Embryonic facial prominence (tissue), 1 donor: Measurements from ENCODE around the gene NTM.
"Not testable (repeated sequence)": the region's sequence is repeated elsewhere in the genome, so short reads cannot be mapped to it uniquely, and the experiment has no call there.

ENCODE experiments used
- DNase-seq: peaks from one replicate; pipeline ENCODE4 v3.0.0-alpha.2; 2016; ENCODE audit errors: extremely low spot score

NTM gene

DNA sequence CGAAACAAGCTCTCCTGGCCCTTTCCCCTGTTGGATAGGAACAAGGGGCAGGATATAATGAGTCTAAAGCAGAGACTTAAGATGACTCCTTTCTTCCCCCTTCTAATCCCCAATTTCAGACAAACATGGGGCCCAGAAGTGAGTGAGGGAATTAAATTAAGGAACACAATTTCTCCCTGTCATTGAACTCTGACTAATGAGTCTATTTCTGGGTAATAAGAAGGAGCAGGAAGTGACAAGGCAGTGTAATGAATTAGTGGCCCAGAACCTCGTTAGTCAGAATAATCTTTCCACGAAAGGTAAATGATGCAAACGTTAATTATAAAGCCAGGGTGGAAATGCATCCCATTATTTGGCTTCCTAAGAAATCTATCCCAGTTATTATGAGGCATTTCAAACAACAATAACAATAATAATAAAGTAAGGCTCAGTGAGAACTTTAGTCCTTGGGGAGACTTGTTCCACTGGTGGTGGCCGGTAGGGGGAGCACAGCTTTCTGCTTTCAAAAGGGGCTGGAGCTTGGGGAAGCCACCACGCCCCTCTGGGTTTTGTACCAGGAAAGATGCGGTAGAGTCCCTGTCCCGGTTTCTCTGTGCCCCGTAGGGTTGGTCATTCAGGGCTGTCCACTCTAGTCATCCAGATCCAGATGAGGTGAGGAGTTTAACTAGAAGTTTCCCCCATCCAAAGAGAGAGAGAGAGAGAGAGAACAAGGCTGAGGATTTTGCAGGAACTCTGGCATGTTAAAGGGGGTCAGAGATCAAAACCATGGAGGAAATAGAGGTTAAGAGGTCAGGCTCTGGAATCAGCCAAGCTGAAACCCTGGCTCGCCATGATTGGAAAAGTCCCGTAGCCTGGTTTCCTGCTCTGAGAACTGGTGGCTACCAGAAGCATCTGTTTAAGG lies 298.3 kb downstream of the NTM start:
- DNase-seq = no peak

DNA sequence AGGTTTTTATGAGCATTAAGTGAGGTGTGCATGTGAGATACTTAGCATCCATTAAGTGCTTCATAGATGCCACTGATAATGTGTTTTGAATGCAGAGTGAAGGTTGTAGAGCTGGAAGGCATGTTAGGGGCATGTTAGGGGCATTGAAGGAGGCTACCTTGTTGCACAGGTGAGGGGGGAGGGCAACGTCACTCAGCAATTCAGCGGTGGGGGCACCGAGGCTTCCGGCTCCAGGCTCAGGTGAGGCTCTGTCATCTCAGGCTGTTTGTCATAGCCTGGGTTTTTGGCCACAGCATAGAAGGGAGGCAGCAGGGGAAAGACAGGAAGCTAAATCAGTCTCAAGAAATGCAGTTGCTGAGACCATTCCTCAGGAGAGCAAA lies 299.0 kb downstream of the NTM start:
- DNase-seq = no peak

DNA sequence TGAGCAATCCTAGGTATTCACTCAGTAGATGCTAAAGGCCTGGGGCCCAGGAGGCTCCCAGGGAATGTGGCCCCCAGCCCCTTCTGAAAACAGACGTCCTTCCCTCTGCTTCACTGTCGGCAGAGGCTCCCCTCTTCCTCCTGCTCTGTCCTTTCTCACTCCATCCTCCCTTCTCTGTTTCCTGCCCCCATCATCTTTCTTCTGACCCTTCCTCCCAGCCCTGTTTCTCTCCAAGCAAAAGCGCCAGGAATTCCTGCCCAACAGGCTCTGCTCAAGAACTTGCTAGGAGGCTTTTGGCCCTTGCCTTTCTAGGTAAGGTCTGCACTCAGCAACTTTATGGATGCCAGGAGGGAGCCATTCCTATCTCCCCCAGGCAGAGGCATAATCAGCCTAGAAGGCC lies 300.5 kb downstream of the NTM start:
- no peak for DNase-seq

DNA sequence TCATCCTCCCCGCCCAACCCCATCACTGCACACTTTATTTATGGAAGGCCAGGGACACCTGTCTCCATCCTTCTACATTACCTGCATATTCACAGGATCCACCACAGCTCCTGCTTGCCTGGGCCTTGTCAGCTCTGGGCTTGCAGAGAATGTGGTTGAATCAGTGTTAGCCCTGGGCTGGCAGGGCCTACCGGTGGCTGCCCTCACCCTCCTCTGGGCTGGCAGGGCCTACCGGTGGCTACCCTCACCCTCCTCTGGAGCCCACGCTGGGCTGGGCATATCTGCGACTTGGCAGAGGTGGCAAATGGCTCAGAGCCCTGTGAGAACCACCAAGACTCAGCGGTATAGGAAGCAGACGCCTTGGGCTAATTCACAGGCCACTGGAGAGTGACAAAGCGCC lies 300.9 kb downstream of the NTM start:
- no peak for DNase-seq

DNA sequence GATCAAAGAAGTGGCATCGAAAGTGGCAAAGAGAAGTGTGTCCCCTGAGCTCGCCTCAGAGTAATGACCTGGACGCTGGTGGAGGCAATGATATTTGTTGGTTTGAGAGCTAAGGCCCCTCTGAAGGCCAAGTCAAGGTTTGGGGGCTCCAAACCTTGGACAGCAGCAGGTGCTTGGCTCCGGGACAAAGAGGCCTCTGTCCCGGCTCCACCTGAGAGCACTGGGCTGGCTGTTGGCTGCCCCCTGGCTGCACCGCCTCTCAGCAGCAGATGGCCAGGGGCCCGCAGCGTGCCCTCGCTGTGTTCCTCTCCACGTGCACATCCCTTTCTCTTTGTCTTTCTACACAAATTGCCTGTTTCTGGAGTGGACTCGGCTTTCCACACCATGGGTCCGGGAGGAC lies 301.3 kb downstream of the NTM start:
- no peak for DNase-seq

DNA sequence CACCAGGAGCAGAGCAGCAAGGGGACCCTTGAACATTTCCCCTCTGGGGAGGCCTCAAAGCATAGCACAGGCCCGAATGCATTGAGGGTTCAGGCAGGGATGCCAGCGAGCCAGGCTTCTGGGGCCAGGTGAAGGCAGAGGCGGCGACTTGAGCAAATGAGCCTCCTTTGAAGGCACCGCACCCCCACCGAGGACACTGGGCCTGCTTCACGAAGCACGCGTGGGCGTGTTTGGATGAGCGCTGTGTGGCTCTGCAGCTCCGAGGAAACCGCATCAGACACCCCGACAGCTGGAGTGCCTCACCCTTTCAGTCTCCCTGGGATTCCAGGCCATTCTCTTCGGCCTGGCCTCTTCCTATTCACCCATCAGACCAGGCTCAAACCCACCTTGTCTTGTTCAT lies 301.8 kb downstream of the NTM start:
- DNase-seq = no peak

DNA sequence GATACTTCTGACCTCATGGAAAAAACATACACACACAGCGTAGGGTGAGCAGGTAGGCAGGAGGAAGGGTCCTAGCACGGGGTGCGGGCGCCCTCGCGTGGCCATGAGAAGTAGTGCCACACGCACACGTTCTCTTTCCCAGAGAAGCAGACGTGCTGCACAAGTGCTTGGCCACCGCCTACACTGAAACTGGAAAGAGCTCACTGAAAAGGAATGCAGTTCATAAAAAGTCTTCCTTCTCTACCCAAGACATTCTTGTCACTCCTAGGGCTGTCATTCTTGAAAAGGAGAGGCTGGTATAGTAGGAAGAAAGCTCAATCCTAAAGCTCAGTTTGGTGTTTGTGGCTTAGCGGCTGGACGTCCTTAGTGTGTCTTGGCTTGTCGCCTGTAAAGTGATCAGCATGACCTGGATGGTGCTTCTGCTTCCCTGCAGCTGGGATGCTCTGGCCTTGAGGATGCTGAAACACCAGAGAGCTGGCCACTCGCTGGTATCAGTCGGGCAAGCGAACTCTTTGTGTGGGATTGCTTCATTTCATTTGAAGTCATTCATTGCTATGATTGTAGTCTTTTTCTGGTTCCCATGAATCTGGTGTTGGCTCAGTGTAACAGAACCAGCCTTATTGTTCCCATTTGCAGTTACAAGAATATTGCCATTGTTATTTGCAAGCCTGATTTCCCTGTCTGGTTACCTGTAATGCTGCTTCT lies 303.8 kb downstream of the NTM start:
- peak; percentile 83 for DNase-seq

DNA sequence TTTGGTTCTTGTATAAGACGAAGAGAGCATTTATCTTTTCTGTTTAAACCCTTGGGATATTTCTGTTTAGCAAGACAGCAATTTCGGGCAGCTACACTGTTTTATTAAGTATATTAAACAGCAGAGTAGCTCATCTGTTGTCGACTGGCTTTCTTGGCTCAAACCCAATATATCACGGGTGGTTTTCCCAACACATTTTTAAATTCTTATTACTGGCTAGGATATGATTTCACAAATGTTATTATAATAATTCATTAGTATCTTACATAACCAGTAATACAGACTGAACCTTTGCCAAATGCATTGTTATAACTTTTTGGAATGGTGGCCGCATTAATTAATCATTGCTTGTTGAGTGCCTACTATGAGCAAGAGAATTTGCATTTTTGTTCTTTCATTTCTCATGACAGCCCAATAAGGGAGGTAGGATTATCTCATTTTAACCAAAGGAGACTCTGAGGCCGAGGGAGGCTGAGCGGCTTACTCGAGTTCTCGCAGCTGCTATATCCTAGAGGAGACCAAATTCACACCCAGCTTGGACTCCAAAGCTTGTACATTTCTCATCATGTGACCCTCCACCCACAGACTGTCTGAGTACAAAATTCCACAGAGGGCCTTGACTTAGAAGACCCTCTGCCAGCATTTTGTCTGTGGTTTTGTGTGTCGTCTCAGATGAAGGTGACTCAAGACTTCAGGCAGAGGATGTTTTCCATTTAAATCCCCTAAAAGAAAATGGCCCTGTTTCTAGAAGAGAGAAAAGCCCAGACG lies 304.9 kb downstream of the NTM start:
- no peak for DNase-seq

DNA sequence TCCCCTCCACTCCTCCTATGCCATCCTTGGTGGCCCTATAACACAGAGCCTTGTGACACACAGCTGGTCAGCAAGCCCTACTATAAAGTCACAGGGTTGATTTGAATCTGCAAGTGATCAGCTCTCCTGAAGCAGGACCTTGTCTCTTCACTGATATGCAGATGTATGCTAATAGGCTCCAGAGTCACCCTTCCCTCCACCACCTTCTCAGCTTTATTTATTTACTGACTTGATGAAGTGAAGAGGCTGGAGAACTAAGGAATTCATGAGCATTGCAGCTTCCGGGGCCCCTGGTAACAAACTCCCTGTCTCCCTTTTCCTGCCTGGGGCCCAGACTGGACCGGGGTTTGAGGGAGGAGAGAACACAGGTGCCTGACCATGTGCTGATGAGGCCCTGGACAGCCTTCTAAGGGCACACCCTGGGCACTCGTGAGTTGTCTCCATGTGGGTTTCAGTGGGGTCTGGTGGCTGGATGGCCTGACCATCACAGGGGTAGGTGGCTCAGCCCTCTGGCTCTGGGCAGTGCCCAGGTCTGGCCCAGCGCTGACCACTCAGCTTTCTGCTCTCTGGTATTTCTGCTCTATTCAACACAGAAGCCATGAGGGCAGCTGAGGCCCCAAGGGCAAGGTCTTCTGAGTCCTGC lies 307.5 kb downstream of the NTM start:
- DNase-seq = no peak

DNA sequence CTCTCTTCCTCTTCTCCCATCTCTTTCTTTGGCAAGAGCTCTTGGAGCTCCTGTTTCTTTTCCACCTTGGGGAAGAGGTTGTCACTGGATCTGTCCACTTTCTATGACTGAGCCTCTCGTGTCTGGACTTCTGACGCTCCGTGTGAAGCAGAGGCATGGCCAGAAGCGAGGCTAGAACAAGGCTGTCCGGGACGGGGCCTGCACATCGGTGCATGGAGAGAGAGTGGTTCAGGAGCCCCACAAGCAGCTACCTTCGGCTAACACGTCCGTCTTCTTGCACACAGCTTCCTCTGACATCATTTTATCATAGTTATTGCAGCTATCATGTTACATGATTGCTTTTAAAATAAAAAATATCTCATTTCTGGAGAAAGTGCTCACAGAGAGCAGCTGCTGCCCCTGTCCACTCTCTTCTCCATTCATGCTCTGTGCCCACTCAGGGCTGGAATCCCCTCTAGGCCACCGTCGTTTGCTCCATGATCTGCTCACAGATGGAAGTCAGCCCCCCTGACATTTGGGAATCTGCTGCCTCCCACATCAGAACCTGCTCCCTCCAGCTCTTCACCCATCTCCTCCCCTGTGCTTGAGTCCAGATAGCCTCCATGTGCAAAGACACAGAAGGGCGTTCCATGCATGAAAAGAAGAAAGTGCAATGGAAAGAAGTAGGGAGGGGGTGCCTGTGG lies 308.4 kb downstream of the NTM start:
- no peak for DNase-seq

DNA sequence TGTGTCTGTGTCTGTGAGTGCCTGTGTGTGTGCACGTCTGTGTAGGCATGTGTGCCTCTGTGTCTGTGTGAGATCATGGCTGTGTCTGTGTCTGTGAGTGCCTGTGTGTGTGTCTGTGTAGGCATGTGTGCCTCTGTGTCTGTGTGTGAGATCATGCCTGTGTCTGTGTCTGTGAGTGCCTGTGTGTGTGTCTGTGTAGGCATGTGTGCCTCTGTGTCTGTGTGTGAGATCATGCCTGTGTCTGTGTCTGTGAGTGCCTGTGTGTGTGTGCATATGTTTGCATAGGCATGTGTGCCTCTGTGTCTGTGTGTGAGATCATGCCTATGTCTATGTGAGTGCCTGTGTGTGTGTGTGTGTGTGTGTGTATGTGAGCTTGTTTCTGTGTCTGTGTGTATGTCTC lies 310.0 kb downstream of the NTM start:
- DNase-seq = not testable (repeated sequence)

DNA sequence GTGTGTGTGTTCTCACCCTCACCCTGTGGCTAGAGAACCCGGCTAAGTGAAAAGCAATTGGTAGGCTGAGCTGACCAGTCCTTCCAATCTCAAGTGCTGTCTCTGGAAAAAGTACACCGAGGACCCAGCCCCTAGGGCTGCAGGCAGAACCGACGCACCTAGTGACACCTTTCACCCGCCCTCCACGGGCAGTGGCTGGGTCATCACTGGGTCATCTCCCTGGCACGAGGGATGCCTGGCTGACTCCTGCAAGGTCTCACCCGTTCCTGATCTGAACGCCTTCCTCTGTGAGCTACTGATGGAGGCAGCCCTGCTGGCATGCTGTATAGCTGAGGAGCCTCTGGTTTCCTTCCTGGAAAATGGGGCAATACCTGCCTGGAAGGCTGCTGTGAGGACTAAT lies 311.5 kb downstream of the NTM start:
- no peak for DNase-seq

DNA sequence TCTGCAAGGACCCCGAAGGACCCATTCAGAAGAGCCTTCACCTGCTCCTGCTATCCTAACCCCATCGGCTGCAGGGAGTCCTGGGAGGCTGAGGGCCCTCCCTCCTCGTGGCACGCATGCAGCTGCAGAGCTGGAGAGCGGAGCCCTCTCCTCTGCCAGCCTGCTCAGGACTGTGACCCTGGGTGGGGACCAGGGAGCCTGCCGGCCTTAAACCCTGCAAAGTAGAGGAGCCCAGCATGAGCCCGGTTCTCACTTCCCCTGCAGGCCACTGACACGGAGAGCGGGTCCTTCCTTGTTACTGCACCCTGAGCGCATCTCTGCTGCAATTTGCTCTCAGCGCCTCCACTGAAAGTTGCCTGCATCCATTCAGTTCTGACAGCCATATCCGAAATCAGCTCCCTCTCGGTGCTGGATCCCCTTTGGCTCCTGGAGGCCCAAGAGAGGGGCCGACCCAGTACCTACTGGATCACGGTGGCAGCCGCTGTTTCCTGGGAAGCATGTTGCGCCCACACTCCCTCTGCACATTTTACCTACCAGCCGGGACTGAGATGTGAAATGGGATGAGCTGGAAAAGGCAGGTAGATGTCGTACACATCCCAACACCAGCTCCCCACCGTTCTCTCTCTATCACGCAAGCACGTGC lies 312.1 kb downstream of the NTM start:
- no peak for DNase-seq

DNA sequence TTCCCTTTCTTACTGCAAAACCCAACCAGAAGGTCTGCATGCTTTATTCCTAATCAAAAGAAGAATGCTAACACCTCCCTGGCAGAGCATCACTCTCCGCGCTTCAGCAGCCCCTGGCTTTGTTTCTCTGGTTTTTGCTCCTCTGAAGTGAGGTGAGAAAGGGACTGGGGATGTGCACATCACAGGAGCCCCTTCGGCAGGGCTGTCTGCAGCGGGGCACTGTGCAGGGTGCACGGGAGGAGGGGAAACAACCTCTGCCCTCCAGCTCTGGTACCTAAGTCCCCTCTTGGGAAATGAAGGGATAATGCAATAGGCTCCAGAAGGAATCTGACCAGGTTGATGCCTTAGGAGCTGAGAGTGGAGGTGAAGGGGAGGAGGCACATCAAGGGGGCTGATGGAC lies 312.7 kb downstream of the NTM start:
- no peak for DNase-seq

DNA sequence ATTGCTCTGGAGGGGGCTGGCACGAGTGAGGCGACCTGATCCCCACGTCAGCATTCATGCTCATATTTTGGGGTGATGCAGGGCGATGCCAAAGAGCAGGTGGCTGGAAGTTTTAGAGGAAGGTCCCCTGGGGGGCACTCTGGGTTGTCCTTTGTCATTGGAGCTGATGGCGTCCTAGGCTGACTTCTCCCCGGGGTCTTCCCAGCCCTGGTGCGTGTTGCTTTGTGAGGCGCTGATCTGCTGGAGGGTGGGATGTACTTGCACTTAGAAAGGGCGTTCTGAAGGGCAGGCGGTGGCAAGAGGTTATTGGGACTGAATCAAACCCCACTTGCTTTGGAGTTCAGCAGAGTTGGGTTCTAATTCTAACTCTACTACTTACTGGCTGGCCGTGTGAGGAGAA lies 313.3 kb downstream of the NTM start:
- DNase-seq = no peak

DNA sequence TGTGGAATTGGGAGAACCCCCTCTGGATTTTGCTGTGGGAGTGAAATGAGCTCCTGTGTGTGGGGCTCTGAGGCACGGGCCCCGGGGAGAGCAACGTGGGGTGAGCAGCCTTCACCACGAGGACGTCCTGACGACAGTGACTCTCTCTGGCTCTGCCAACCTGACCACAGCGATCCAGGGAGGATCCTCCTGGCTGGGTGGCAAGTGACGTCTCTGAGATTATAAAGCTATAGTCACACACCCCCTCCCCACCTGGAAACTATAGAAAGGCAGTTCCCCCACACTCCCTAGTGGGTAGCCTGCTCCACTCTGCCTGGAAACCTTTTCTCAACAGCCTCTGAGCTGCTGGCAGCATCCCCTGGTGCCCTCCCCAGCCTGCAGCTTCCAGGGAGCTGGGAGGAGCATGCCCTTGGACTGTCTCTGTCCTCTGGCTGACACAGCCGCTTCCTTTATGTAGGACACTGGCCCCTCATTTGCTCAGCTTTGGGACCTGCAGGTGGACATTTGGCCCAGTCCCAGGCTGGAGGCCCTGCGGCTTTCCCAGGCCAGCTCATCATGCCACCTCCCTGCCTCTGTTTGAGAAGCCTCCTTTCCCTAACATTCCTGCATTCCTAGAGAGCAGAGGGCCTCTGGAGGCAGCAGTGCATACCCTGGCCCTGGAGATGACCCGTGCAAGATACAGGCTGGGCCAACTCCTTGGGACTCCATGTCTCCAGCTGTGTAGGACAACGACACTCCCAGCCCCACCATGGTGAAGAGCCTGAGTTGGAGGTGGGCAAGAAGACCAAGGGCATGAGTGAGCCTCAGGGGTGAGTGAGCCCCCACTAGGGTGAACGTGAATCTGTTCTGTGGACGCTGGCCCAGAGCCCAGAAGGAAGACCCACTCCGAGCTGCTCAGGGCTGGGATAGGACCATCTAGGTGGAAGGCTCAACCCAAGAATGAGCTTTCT lies 314.0 kb downstream of the NTM start:
- DNase-seq = no peak

DNA sequence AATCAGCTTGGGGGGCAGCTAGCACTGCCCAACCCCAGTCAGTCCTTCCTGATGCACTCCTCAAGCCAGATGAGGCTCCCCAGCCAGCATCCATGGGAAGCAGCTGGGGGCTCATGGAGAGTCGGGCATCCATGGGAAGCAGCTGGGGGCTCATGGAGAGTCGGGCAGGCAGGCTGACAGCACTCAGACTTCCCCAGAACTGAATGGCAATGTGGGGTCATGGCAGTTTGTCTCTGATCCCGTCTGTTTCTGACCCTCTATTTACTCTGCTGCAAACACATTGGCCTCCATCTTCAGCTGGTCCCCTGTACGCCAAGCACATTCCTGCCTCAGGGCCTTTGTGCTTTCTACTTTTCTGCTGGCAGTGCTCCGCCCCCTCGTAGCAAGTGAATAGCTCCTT lies 314.8 kb downstream of the NTM start:
- DNase-seq = no peak

DNA sequence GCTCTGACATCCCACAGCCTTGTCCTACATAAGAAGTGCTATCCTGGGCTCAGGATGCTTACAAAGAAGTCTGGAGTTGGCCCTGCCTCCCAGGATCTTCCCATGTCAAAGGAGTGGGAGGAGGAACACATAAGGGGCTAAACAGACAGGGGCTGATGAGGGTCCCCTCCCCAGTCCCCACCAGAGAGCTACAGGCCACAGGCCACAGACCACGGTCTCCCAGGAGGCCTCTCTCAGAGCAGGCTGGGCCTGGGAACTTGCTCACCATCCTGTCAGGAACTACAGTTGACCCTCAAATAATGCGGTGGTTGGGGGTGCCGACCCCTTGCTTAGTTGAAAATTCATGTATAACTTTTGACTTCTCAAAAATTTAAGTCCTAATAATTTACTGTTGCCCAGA lies 315.5 kb downstream of the NTM start:
- no peak for DNase-seq

DNA sequence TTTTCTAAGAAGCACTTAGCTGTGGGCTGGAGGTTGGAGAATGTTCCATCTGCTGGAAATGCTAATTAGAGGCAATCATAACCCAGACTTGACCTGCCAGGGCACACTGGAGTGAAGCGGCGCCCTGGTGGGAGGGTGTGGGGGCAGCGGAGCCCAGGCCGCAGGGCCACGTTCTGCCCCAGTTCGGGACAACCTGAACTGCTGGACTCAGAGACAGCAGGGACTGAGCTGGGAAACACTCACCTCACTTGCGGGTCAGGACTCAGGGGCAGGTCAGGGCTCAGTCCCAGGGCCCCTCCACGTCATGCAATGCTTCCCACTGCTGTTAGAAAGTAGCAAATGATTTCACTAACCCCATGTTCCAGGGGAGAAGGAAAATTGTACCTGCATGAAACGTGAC lies 316.4 kb downstream of the NTM start:
- DNase-seq = no peak
